AG09309 (cell line): ENCODE results near the gene NRTN.

Experiments
- DNase-seq: peaks from one replicate; pipeline ENCODE4 v3.0.0-alpha.2; 2010; ENCODE audit warnings: low read depth
- H3K4me3 ChIP-seq: 2 replicates; pipeline ENCODE4 v1.5.1; 2011; ENCODE audit warnings: mild to moderate bottlenecking, low read depth, low read length, moderate library complexity; ENCODE audit not compliant: control insufficient read depth
- CTCF ChIP-seq: IDR thresholded peaks from 2 replicates; pipeline ENCODE4 v1.5.1; 2011; ENCODE audit warnings: mild to moderate bottlenecking, low read depth, low read length, inconsistent platforms; ENCODE audit not compliant: insufficient read depth, control insufficient read depth; ENCODE audit errors: missing control alignments

Gene NRTN

GRCh38 chr19:5814852-5815246 lies 10.0 kb downstream of the NRTN start:
- H3K4me3 ChIP-seq = no peak overlapping the region
- DNase-seq = no peak
- no peak for TF ChIP-seq CTCF

- no peak for TF ChIP-seq CTCF
- no peak overlapping the region for H3K4me3 ChIP-seq
- no peak for DNase-seq
Measured at GRCh38 chr19:5817218-5817617, 12.4 kb downstream of the NRTN start.

- TF ChIP-seq CTCF = no peak
- no peak for DNase-seq
- no peak overlapping the region for H3K4me3 ChIP-seq
Measured at GRCh38 chr19:5818594-5818993, 13.7 kb downstream of the NRTN start.

GRCh38 chr19:5820785-5821184 lies 15.9 kb downstream of the NRTN start:
- DNase-seq = no peak
- no peak overlapping the region for H3K4me3 ChIP-seq
- no peak for TF ChIP-seq CTCF

- DNase-seq = no peak
- TF ChIP-seq CTCF = no peak
- no peak overlapping the region for H3K4me3 ChIP-seq
Measured at GRCh38 chr19:5821521-5822180, 16.8 kb downstream of the NRTN start.

GRCh38 chr19:5822181-5822844 lies 17.4 kb downstream of the NRTN start:
- H3K4me3 ChIP-seq = no peak overlapping the region
- no peak for DNase-seq
- TF ChIP-seq CTCF = no peak
